ENCODE data around the gene SAMD10.

The SAMD10 gene

DNA sequence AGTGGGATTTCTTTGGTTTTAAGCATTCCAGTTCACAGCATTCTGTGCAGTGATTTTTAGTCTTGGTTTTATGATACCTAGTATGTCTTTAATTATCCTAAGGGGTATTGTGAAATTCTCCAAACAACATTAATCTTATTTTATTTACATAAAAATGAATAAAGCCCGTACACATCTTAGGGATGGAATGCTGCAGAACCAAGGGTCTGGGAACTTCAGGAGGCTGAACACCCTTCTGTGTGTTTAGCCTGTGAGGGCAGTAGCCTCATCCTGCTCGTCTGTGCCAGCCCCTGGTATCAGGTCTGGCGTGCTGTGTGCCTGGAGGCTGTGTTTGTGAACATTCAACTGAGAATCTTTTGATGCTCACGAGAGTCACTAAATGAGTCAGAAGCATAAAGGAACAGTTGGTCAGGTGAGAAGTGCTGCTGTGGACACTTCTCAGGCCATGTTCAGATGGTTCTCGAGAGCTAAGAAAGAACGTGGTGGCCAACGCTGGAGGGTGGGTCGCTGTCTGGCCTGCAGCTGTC is 31.3 kb upstream of the SAMD10 start:
- Mint-ChIP-seq H3K27ac (no peak overlapping the region), H3K27me3 (no peaks in the 10 kb centered on the region), H3K4me1 (peaks cover 2% of the 10 kb centered on the region), H3K9me3 (peaks cover 6% of the 10 kb centered on the region), H3K4me3 (no peak overlapping the region), H3K36me3 (peaks cover 44% of the 10 kb centered on the region)
- ATAC-seq (ENCODE audit: low read depth) = no peak
- DNase-seq (ENCODE audit: low spot score in 2 of 2) = no peak

DNA sequence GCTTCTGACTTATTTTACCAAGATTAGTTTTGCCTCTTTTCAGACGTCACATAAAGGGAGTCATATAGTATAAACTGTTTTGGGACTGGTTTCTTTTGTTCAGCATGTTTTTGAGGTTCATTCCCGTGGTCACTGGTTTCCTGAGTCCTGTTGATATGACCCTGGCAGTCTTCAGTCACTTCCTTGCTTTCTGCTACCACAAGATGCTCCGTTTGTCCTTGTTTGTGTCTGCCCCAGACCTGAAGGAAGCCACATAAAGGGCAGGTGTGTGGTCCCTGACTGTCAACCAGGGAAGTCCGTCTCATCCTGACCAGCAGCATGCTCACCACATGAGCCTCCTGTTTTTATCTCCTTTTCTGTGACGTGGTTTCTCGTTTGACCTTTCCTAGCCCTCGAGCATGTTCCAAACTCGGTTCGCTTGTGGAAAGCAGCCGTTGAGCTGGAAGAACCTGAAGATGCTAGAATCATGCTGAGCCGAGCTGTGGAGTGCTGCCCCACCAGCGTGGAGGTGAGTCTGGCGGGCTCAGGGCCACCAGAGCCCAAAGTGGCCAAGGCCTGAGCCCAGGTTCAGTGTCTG is 30.5 kb upstream of the SAMD10 start:
- ATAC-seq (ENCODE audit: low read depth) = no peak
- DNase-seq (ENCODE audit: low spot score in 2 of 2) = no peak
- Mint-ChIP-seq H3K27ac (no peak overlapping the region), H3K27me3 (no peaks in the 10 kb centered on the region), H3K9me3 (peaks cover 6% of the 10 kb centered on the region), H3K36me3 (peaks cover 40% of the 10 kb centered on the region), H3K4me3 (no peak overlapping the region), H3K4me1 (peaks cover 2% of the 10 kb centered on the region)

DNA sequence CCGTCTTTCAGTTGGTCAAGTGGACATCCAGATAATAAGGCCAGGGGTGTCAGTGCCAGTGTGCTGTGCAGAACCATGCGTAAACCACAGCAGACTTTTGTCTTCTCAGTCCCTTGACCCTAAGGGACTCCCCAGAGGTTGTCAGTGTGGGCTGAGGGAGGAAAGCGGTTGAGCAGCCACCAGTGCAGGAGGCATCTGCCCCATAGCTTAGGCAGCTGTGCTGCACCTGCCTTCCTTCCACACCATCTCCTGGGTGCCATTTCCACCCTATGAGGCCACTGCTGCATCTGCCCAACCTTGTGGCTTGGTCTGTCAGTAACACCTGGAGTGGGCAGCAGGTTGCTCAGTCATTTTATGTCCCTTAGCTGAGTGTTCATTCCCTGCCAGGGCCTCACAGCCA is 27.5 kb upstream of the SAMD10 start:
- no peaks in the 10 kb centered on the region for H3K27me3 Mint-ChIP-seq
- H3K27ac Mint-ChIP-seq = no peak overlapping the region
- H3K9me3 Mint-ChIP-seq = peaks cover 6% of the 10 kb centered on the region
- DNase-seq (ENCODE audit: low spot score in 2 of 2) = no peak
- H3K4me1 Mint-ChIP-seq = peaks cover 2% of the 10 kb centered on the region
- H3K36me3 Mint-ChIP-seq = peaks cover 34% of the 10 kb centered on the region
- H3K4me3 Mint-ChIP-seq = no peak overlapping the region
- no peak for ATAC-seq (ENCODE audit: low read depth)

DNA sequence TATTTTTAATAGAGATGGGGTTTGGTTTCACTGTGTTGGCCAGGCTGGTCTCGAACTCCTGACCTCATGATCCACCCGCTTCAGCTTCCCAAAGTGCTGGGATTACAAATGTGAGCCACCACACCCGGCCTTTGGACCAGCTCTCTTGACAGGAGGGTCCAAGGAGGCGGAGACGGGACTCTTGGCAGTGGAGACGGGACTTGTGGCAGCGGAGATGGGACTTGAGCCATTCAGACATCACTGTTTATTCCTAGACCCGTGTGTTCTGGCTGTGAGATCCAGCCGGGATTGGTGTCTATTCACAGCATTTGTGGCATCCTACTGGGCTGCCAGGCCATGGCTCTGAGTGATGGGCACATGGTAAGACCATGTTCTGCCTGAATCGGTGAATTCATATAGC is 27.0 kb upstream of the SAMD10 start:
- peaks cover 2% of the 10 kb centered on the region for H3K4me1 Mint-ChIP-seq
- DNase-seq (ENCODE audit: low spot score in 2 of 2) (no peak), ATAC-seq (ENCODE audit: low read depth) (no peak)
- H3K36me3 Mint-ChIP-seq = peaks cover 35% of the 10 kb centered on the region
- no peak overlapping the region for H3K4me3 Mint-ChIP-seq
- peaks cover 6% of the 10 kb centered on the region for H3K9me3 Mint-ChIP-seq
- H3K27ac Mint-ChIP-seq = no peak overlapping the region
- no peaks in the 10 kb centered on the region for H3K27me3 Mint-ChIP-seq

DNA sequence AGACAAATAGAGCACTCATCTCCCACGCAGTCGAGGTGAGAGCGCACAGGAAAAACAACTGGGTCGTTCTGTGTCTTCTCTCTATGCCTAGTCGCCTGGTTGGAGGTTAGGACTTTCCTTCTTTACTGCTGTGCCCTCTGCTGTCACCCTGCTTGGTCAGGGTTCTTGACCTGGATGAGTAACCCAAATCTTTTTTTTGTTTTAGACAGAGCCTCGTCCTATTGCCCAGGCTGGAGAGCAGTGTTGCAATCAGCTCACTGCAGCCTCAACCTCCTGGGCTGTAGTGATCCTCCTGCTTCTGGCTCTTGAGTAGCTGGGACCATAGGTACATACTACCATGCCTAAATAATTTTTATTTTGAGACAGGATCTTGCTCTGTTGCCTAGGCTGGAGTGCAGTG is 26.0 kb upstream of the SAMD10 start:
- Mint-ChIP-seq H3K36me3 (peaks cover 34% of the 10 kb centered on the region), H3K4me1 (peaks cover 2% of the 10 kb centered on the region), H3K4me3 (no peak overlapping the region), H3K27me3 (no peaks in the 10 kb centered on the region), H3K27ac (no peak overlapping the region), H3K9me3 (peaks cover 6% of the 10 kb centered on the region)
- ATAC-seq (ENCODE audit: low read depth) (no peak), DNase-seq (ENCODE audit: low spot score in 2 of 2) (no peak)

DNA sequence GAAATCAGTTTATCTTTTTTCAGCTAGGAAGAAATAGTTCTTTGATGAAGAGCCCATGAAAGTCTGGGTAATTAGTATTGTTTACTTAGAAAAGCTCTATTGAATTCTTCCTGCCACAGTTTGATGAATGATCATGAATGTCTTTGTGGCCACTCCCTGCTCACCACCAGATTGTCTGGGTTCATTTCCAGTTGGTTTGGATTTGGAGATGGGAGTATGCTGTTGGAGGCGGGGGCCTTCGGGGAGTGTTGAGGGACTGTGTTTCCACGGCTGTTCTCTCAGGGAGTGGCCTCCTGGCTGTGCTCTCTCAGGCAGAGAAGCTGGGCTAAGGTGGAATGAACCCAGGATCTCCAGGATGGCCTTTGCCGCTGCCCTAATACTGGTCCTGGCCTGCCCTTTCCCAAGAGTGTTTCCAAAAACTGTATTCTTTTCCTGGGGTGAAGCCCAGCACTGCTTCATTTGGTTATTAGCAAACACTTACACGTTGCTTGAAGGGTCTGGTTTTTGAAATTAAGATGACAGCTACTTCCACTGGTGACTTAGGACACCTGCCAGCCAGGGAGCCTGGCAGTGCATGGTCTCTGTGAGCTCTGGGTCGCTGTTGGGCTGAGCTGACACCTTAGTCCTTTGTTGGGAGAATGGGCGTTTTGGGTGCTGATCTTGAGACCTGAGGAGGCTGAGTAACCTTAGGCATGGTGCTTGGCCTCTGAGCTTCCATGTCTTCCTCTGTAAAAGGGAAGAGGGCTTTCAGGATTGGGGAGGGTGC is 24.7 kb upstream of the SAMD10 start:
- no peaks in the 10 kb centered on the region for H3K27me3 Mint-ChIP-seq
- ATAC-seq (ENCODE audit: low read depth) (no peak), DNase-seq (ENCODE audit: low spot score in 2 of 2) (no peak)
- H3K4me3 Mint-ChIP-seq = no peak overlapping the region
- no peaks in the 10 kb centered on the region for H3K4me1 Mint-ChIP-seq
- peaks cover 3% of the 10 kb centered on the region for H3K9me3 Mint-ChIP-seq
- no peak overlapping the region for H3K27ac Mint-ChIP-seq
- peaks cover 31% of the 10 kb centered on the region for H3K36me3 Mint-ChIP-seq

DNA sequence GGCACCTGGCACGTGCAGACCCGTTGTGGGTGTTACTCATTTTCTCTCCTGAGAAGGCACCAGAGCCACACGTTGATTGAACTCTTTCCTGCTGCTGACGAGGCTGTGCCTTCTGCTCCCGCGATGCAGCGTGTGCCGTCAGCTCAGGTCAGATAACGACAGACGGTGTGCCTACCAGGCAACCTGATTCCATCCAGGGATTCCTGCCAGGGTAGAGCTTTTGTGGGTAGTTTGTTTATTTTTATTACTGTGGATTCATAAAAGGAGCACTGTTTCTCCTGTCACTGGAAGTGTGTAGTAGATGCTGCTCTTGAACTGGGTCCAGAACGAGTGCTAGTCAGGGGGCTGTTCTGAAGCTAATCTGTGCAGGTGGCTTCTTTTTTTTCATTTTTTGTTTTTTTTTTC is 22.2 kb upstream of the SAMD10 start:
- Mint-ChIP-seq H3K27ac (no peak overlapping the region), H3K9me3 (no peaks in the 10 kb centered on the region), H3K36me3 (peaks cover 28% of the 10 kb centered on the region), H3K4me1 (no peaks in the 10 kb centered on the region), H3K27me3 (no peaks in the 10 kb centered on the region), H3K4me3 (no peak overlapping the region)
- DNase-seq (ENCODE audit: low spot score in 2 of 2) = no peak
- no peak for ATAC-seq (ENCODE audit: low read depth)

DNA sequence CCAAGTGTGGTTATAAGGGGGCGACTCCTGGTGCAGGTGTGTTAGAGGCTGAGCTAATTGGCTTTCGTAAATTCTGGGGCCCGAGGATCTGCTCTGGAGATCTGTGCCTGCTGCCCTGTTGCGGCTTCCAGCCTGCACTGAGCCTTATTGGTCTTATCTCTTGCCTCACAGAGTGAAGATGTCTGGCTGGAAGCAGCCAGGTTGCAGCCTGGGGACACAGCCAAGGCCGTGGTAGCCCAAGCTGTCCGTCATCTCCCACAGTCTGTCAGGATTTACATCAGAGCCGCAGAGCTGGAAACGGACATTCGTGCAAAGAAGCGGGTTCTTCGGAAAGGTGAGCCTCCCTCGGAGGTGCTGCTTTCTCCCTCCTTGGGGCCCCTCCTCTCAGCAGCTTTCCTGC is 21.5 kb upstream of the SAMD10 start:
- H3K27ac Mint-ChIP-seq = no peak overlapping the region
- H3K36me3 Mint-ChIP-seq = peaks cover 29% of the 10 kb centered on the region

DNA sequence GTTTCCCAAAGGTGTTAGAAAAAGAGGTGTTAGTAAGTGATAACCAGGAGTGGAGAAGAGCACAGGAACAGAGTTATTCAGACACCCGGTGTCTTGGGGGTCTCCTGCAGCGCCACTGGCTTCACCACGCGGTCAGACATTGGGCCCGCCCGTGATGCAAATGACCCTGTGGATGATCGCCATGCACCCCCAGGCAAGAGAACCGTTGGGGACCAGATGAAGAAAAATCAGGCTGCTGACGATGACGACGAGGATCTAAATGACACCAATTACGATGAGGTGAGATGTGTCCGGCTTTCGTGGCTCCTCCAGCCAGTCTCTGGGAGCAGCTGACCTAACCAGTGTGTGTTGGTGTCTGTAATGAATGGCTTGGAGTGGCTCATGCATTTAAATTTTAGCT is 3.5 kb upstream of the SAMD10 start:
- Mint-ChIP-seq H3K27ac (peak overlapping the region; percentile 67), H3K27me3 (no peaks in the 10 kb centered on the region), H3K4me3 (peak overlapping the region; percentile 11), H3K4me1 (peaks cover 34% of the 10 kb centered on the region), H3K36me3 (peaks cover 25% of the 10 kb centered on the region), H3K9me3 (no peaks in the 10 kb centered on the region)
- DNase-seq (ENCODE audit: low spot score in 2 of 2) = no peak
- no peak for ATAC-seq (ENCODE audit: low read depth)

More for the DNA sequence above, 21.5 kb upstream of the SAMD10 start:
- DNase-seq (ENCODE audit: low spot score in 2 of 2) = no peak
- no peak overlapping the region for H3K4me3 Mint-ChIP-seq
- H3K27me3 Mint-ChIP-seq = no peaks in the 10 kb centered on the region
- no peak for ATAC-seq (ENCODE audit: low read depth)
- H3K9me3 Mint-ChIP-seq = no peaks in the 10 kb centered on the region
- no peaks in the 10 kb centered on the region for H3K4me1 Mint-ChIP-seq

DNA sequence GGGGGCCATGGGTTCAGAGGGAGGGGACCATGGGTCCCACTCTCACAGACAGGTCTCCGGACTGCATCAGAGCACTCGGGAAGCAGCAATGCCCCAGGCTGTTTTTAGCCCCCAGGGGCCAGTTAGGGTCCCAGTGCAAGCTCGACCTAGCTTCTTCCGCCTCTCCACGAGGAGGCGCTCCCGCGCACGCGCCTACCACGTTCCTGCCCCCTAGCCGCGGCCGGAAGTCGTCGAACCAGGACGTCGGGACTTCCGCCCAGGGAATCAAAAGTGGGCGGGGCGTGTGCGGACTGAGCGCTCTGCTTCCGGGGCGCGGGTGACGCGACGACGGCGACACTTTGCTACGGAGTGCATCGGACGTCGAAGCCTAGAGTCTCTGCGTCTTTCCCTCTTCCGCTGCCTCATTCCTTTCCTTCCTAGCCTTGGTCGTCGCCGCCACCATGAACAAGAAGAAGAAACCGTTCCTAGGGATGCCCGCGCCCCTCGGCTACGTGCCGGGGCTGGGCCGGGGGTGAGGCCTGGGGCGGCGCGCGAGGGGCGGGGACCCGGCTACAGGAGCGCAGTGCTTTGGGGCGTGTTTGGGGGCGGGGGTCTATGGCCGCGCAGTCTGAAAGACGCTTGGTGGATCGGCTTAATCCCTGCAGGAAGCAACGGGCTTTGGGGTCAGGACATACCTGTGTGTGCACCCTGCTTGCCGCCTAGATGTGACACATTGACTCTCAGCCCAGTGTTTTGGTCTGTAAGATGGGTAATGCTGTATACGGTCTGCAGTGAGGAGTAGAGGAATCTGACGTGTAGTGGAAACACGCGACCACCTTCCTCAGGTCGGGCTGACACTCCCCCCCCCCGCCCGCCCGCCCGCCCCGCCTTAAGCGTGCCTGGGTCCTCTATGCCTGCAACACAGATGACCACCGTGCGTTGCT is 1.6 kb upstream of the SAMD10 start, which contains the start of gene PRPF6:
TSS of gene PRPF6 (plus strand) at position 327 of the 923 bp plus-strand sequence. CDS start at position 441, 114 bp downstream.
- H3K4me1 Mint-ChIP-seq = peaks cover 44% of the 10 kb centered on the region
- H3K36me3 Mint-ChIP-seq = peaks cover 28% of the 10 kb centered on the region
- no peaks in the 10 kb centered on the region for H3K9me3 Mint-ChIP-seq
- DNase-seq (ENCODE audit: low spot score in 2 of 2) = peak; percentile 82 to 89
- peak within 1 kb of the TSS; percentile 94 for H3K4me3 Mint-ChIP-seq
- no peaks in the 10 kb centered on the region for H3K27me3 Mint-ChIP-seq
- H3K27ac Mint-ChIP-seq = peak within 1 kb of the TSS; percentile 93
- peak; percentile 73 for ATAC-seq (ENCODE audit: low read depth)

DNA sequence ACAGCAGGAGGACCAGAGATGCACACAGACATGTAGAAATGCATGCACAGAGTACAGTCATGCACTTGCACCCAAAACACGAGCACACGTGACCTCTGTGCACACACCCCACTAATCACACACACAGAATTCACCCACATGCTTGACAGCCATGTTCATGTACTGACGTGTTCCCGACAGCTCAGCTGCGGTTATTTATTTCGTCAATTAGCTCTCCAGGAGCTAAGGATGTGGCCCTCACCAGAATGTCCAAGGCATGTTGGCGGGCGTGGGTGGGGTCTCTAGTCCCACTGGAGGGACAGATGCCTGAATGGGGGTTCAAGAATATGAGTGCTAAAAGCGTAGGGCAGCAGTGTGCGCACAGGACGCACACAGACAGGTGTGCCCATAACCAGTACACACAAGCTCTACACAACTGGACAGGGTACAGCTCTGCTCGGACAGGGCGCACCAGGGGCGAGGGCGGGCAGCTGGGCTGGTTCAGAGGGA is 919 bp upstream of the SAMD10 start:
- ATAC-seq (ENCODE audit: low read depth) (peak; percentile 32), DNase-seq (ENCODE audit: low spot score in 2 of 2) (no peak)
- Mint-ChIP-seq H3K27ac (peak overlapping the region; percentile 93), H3K27me3 (no peaks in the 10 kb centered on the region), H3K4me3 (peak overlapping the region; percentile 94), H3K36me3 (peaks cover 26% of the 10 kb centered on the region), H3K4me1 (peaks cover 46% of the 10 kb centered on the region), H3K9me3 (no peaks in the 10 kb centered on the region)

DNA sequence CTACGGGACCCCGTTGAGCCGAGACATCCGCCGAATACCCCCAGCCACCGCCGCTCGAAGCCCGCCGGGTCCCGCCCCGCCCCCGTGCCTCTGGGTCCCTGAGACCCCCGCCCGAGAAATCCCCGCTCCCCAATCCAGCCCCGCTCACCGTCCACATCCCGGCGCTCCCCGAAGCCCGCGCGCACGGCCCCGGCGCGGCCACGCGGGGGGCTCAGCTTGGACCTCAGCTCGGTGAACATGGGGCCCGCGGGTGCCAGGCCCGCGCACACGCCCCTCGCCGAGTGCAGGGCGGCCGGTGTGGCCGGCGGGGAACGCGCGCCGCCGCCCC is 249 bp downstream of the SAMD10 start:
- H3K27ac Mint-ChIP-seq = peak overlapping the region; percentile 72

DNA sequence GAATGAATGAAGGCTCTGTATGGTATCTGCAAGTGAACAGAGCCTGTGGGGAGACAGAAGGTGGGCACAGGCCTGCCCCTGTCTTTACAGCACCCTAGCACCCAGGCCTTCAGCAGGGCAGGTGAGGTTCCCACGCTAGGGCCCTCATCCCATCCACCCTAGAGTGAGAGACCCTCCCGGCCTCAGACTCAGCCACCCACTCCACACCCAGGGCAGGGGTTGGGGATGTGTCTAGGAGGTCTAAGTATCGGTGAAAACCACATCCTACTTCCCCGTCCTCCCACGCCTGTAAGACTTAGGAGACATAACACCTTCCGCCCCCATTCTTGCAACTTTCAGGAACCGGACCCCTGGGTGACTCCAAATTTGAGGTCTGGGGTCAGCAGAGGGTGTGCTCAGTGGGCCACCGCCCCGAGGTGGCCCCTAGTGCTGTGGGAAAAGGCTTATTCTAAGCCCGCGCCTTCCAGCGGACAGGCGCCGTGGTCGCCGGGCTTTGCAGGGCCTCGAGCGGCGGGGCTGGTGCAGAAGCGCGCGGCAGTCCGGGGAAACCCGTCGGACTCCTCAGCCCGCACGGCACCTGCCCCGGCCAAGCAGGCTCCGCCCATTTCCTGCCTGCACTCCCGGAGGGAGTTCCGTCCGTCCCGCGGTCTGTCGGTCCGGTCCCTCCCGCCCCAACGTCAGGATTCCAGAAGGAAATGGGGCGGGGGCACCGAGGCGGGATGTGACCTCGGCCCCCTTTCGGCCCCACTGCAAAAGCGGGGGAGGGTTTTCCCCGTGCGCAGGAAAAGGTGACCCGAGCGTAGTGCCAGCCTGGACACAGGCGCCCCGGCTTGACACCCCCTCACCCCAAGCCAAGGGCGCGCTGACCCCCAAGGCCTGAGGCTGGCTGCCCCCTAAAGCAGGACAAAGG is 868 bp downstream of the SAMD10 start:
- no peaks in the 10 kb centered on the region for H3K9me3 Mint-ChIP-seq
- peak; percentile 24 for ATAC-seq (ENCODE audit: low read depth)

More for the DNA sequence above, 249 bp downstream of the SAMD10 start:
- Mint-ChIP-seq H3K36me3 (peaks cover 21% of the 10 kb centered on the region), H3K9me3 (no peaks in the 10 kb centered on the region), H3K4me3 (peak overlapping the region; percentile 94), H3K27me3 (no peaks in the 10 kb centered on the region), H3K4me1 (peaks cover 42% of the 10 kb centered on the region)
- peak in 1 of 2 donors; percentile 32 for DNase-seq (ENCODE audit: low spot score in 2 of 2)
- no peak for ATAC-seq (ENCODE audit: low read depth)

More for the DNA sequence above, 868 bp downstream of the SAMD10 start:
- H3K27ac Mint-ChIP-seq = peak overlapping the region; percentile 72
- peak; percentile 49 to 56 for DNase-seq (ENCODE audit: low spot score in 2 of 2)
- no peaks in the 10 kb centered on the region for H3K27me3 Mint-ChIP-seq
- peak overlapping the region; percentile 94 for H3K4me3 Mint-ChIP-seq
- peaks cover 24% of the 10 kb centered on the region for H3K36me3 Mint-ChIP-seq
- H3K4me1 Mint-ChIP-seq = peaks cover 45% of the 10 kb centered on the region
